ENCODE results near the gene PPP1R14D. TPM values are rescaled to one million over a fixed set of nuclear protein-coding genes. Genes with fewer than 3 reads are reported as not detected.

Gene PPP1R14D
- total and polyA plus RNA-seq, 2 donors (not counting 3 experiments of a cell fraction or from before 2014, with no cell fraction given): not detected

- DNase-seq (ENCODE audit: low read depth, low spot score) (no peak), FAIRE-seq (no peak)
- H3K4me2 ChIP-seq (ENCODE audit: insufficient read depth, low read length): no peak overlapping the region
- no peaks in the 10 kb centered on the region for H3K27me3 ChIP-seq (ENCODE audit: control insufficient read depth in 2 of 2, insufficient read depth in 2 of 2, low read length in 2 of 2)
- H3K9ac ChIP-seq (replicated peaks; ENCODE audit: extremely low read depth, insufficient read depth, low read length): no peak overlapping the region
- no peak overlapping the region for H3K27ac ChIP-seq (ENCODE audit: insufficient read depth, low read depth, low read length)
- no peaks in the 10 kb centered on the region for H3K9me1 ChIP-seq (replicated peaks; ENCODE audit: control insufficient read depth, extremely low read depth, insufficient read depth, low read length)
- intact Hi-C loops (cut with micrococcal nuclease): no loop called here
- no peaks in the 10 kb centered on the region for H3K9me3 ChIP-seq (replicated peaks; ENCODE audit: control insufficient read depth, insufficient read depth, low read length)
- BruUV-seq (replicated peaks): no TSS peak
- H4K20me1 ChIP-seq (replicated peaks; ENCODE audit: control insufficient read depth, extremely low read depth, insufficient read depth, low read length): no peaks in the 10 kb centered on the region
- H2AFZ ChIP-seq (ENCODE audit: low read depth, low read length): no peak overlapping the region
- TF ChIP-seq EZH2 (IDR thresholded peaks at IDR 0.05; ENCODE audit: borderline replicate concordance, low read depth, low read length, severe bottlenecking) (no peak), JUN (IDR thresholded peaks at IDR 0.05; ENCODE audit: borderline replicate concordance, insufficient read depth, insufficient read length, low read depth) (no peak), GATA2 (IDR thresholded peaks at IDR 0.05; ENCODE audit: insufficient read depth, insufficient read length, low read depth, low read length) (no peak), CTCF (IDR thresholded peaks at IDR 0.05; ENCODE audit: extremely low read depth in 1 of 2, insufficient read depth in 1 of 2, low read depth in 1 of 2, low read length in 2 of 2) (no peak), POLR2A (IDR thresholded peaks at IDR 0.05; ENCODE audit: low read depth, low read length) (no peak), POLR2AphosphoS5 (IDR thresholded peaks at IDR 0.05; ENCODE audit: insufficient read depth, low read depth, low read length) (no peak), FOS (IDR thresholded peaks at IDR 0.05; ENCODE audit: borderline replicate concordance, insufficient read depth, low read length) (no peak), MAX (IDR thresholded peaks at IDR 0.05; ENCODE audit: insufficient read depth, insufficient read length) (no peak), MYC (IDR thresholded peaks at IDR 0.05; ENCODE audit: low read depth, low read length) (no peak)
- ChIA-PET CTCF (interaction anchor here (1.1 to 1.9 kb wide), 2 partner anchors 11 to 32 kb away, joined by 3 to 5 read pairs; partner anchors contain the start of genes DNAJC17 and ZFYVE19), POLR2A (no interaction called here)
- H3K4me1 ChIP-seq (ENCODE audit: control insufficient read depth, extremely low read depth, insufficient read depth, low read length): peaks cover 3% of the 10 kb centered on the region
- no peak overlapping the region for H3K4me3 ChIP-seq (replicated peaks in 1 of 3; ENCODE audit: insufficient read depth in 1 of 3, low read depth in 1 of 3, low read length in 3 of 3)
- dilution Hi-C loops (cut with MboI; ENCODE audit: extremely low pct_ligation_motif_present, low sequenced_read_pairs): no loop called here
- peaks cover 0 to 38% of the 10 kb centered on the region in 2 experiments for H3K36me3 ChIP-seq (ENCODE audit: control insufficient read depth in 2 of 2, extremely low read depth in 1 of 2, insufficient read depth in 2 of 2, low read length in 2 of 2)
- H3K79me2 ChIP-seq (ENCODE audit: control insufficient read depth, insufficient read depth, low read length): no peaks in the 10 kb centered on the region
Observed at GRCh38 chr15:40775007-40775406, 53.5 kb downstream of the PPP1R14D start.

Measured in endothelial cell of umbilical vein (primary cell).